ENCODE results near the gene IL20. TPM values are rescaled to one million over a fixed set of nuclear protein-coding genes. Genes with fewer than 3 reads are reported as not detected.
A peak's percentile ranks its signal among the peaks of the same experiment; 100 is the strongest.

The IL20 gene
- total and polyA plus RNA-seq, 10 of the 15 experiments (the other 5 are each of a cell fraction or from before 2014, with no cell fraction given): 0.08 to 0.13 TPM; not detected in 8

GRCh38 chr1:206878456-206878855, 13.0 kb downstream of the IL20 start:
- RAD21 ChIA-PET (ENCODE audit: unreplicated experiment): no interaction called here
- no peak for ATAC-seq

More at GRCh38 chr1:206878456-206878855, 13.0 kb downstream of the IL20 start:
- H2AFZ ChIP-seq (ENCODE audit: control insufficient read depth, low read depth, low read length): no peak overlapping the region
- H3K4me3 ChIP-seq: no peak overlapping the region
- DNase-seq (ENCODE audit: low read depth, low spot score): no peak
- H3K4me2 ChIP-seq (ENCODE audit: control insufficient read depth, insufficient read depth): no peak overlapping the region
- no peak for FAIRE-seq
- in situ Hi-C loops (cut with MboI): no loop called here
- intact Hi-C loops (cut with micrococcal nuclease; ENCODE audit: unreplicated experiment): no loop called here
- BruUV-seq (replicated peaks): no TSS peak
- TF ChIP-seq CBX5 (IDR thresholded peaks at IDR 0.05; ENCODE audit: low read depth): peak; percentile 73; the same call in 1 of the 2 replicates
- no peak for TF ChIP-seq BCL3 (IDR thresholded peaks at IDR 0.05; ENCODE audit: borderline replicate concordance, insufficient read depth, low read depth, low read length, poor library complexity, severe bottlenecking)
- TF ChIP-seq CTCF (IDR thresholded peaks at IDR 0.05 in 2 of 3, conservative IDR thresholded peaks at IDR 0.05 in 1 of 3; ENCODE audit: control insufficient read depth in 2 of 3, extremely low read depth in 1 of 3, insufficient read depth in 1 of 3, low read depth in 3 of 3, low read length in 3 of 3): peak in 2 of 3 experiments; percentile 6 to 7; a peak in 1 of 6 replicates
- TF ChIP-seq EED (IDR thresholded peaks at IDR 0.05; ENCODE audit: low read depth): no peak
- TF ChIP-seq EP300 (IDR thresholded peaks at IDR 0.05; ENCODE audit: borderline replicate concordance in 1 of 2, control insufficient read depth in 1 of 2, low read depth in 2 of 2, low read length in 2 of 2): no peak
- no peaks in the 10 kb centered on the region for H4K20me1 ChIP-seq (ENCODE audit: control insufficient read depth, insufficient read depth)
- no peaks in the 10 kb centered on the region for H3K4me1 ChIP-seq (ENCODE audit: control insufficient read depth, insufficient read depth, low read length)
- ChIA-PET POLR2A (no interaction called here), CTCF (interaction anchor here (0.6 to 1.7 kb wide), 10 partner anchors 16 to 420 kb away, joined by 3 to 5 read pairs (median 3); no protein-coding TSS in a partner anchor), SMC1A (ENCODE audit: uncharacterized antibody, unreplicated experiment) (interaction anchor here (0.8 to 3.7 kb wide), 3 partner anchors 10 to 144 kb away, joined by 3 to 17 read pairs (median 4); partner anchors contain the start of gene IL20)
- H3K27ac ChIP-seq (ENCODE audit: control insufficient read depth, insufficient read depth): no peak overlapping the region
- no peaks in the 10 kb centered on the region for H3K79me2 ChIP-seq (ENCODE audit: control insufficient read depth, insufficient read depth, low read length)
- no peaks in the 10 kb centered on the region for H3K27me3 ChIP-seq (replicated peaks in 1 of 2; ENCODE audit: control insufficient read depth in 2 of 2, insufficient read depth in 2 of 2, low read length in 1 of 2)
- no peaks in the 10 kb centered on the region for H3K36me3 ChIP-seq (ENCODE audit: control insufficient read depth in 2 of 2, insufficient read depth in 2 of 2, low read length in 1 of 2)
- H3K9me3 ChIP-seq (replicated peaks; ENCODE audit: control insufficient read depth, insufficient read depth, low read length): peaks cover 3% of the 10 kb centered on the region; the same call in 2 of the 3 replicates
- no peak overlapping the region for H3K9ac ChIP-seq (ENCODE audit: control insufficient read depth, insufficient read depth, low read length)

Measured in GM12878 (cell line).